HG03439 (cell line): ENCODE data around the gene PLK1.
"Not testable (repeated sequence)": the region's sequence is repeated elsewhere in the genome, so short reads cannot be mapped to it uniquely, and the experiment has no call there.

Experiments
- ATAC-seq: cut with Tn5 transposase; IDR thresholded peaks from one replicate; pipeline ENCODE4 v1.9.1; 2021; ENCODE audit warnings: mild to moderate bottlenecking, moderate library complexity; ENCODE audit not compliant: unreplicated experiment

Gene PLK1

GRCh38 chr16:23678430-23679273 lies at the start of gene PLK1:
PLK1 (plus strand) TSS chr16:23678889; CDS start chr16:23678933, 44 bp downstream.
- no peak for ATAC-seq

- ATAC-seq = no peak
Measured at GRCh38 chr16:23629516-23629915, 49.2 kb upstream of the PLK1 start.

- ATAC-seq = not testable (repeated sequence)
Measured at GRCh38 chr16:23631874-23632273, 46.8 kb upstream of the PLK1 start.

- no peak for ATAC-seq
Measured at GRCh38 chr16:23634461-23635036, 44.1 kb upstream of the PLK1 start.

GRCh38 chr16:23635958-23636357 lies 42.7 kb upstream of the PLK1 start:
- no peak for ATAC-seq

- ATAC-seq = no peak
Measured at GRCh38 chr16:23640615-23640930, 38.1 kb upstream of the PLK1 start.

GRCh38 chr16:23640931-23641765 lies 37.5 kb upstream of the PLK1 start, which contains the start of the genes DCTN5 and PALB2:
DCTN5 (plus strand) TSS chr16:23641466; CDS start chr16:23641543, 77 bp downstream.
PALB2 (minus strand) TSS chr16:23641310; CDS start chr16:23641157, 153 bp downstream.
- ATAC-seq = peak; percentile 96

- ATAC-seq = no peak
Measured at GRCh38 chr16:23642246-23642774, 36.4 kb upstream of the PLK1 start.

GRCh38 chr16:23650674-23651416 lies 27.8 kb upstream of the PLK1 start:
- ATAC-seq = no peak

- no peak for ATAC-seq
Measured at GRCh38 chr16:23651943-23652468, 26.7 kb upstream of the PLK1 start.

GRCh38 chr16:23663918-23664317 lies 14.8 kb upstream of the PLK1 start:
- ATAC-seq = no peak

- no peak for ATAC-seq
Measured at GRCh38 chr16:23666571-23667354, 11.9 kb upstream of the PLK1 start.

GRCh38 chr16:23667355-23667659 lies 11.4 kb upstream of the PLK1 start:
- ATAC-seq = no peak

GRCh38 chr16:23668225-23668624 lies 10.5 kb upstream of the PLK1 start:
- no peak for ATAC-seq

GRCh38 chr16:23668873-23669272 lies 9.8 kb upstream of the PLK1 start:
- ATAC-seq = no peak

- peak; percentile 75 for ATAC-seq
Measured at GRCh38 chr16:23670137-23670776, 8.4 kb upstream of the PLK1 start.

- no peak for ATAC-seq
Measured at GRCh38 chr16:23673971-23674614, 4.6 kb upstream of the PLK1 start.

GRCh38 chr16:23676924-23677480 lies 1.7 kb upstream of the PLK1 start:
- no peak for ATAC-seq
